ENCODE measurements around the gene CRACDL. TPM values are rescaled to one million over a fixed set of nuclear protein-coding genes. Genes with fewer than 3 reads are reported as not detected.

The CRACDL gene
- polyA plus RNA-seq, 1 of the 3 experiments (the other 2 are of a cell fraction) = not detected

DNA sequence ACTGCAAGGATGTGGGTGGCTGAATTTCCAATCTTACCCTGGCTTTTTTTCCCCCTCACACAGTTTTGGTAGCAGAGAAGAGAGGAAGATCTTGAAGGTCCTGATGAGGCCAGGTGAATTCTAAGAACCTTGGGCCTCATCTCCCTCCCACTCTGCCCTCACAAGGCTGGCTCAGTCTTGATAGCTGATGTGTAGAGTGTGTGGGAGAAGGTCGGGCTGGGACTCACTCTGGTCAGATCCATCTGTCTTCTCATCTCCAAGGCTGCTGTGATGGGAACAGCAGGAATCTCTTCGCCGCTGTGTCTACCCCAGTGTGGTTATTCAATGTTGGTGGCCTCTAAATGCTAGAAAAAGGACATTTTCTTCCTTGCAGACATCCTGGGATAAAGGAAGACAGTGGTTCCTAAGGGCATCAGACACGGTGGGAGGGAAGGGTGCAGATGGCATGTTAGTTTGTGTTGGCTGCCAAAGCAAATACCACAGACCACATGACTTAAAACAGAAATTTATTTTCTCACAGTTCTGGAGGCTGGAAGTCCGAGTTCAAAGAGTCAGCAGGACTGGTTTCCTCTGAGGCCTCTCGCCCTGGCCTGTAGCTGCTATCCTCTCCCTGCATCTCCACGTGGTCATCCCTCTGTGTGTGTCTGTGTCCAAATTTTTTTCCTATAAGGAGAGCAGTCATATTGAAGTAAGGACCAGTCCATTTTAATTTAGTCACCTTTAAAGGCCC lies 167.5 kb downstream of the CRACDL start:
- no peak overlapping the region for H3K4me3 ChIP-seq (ENCODE audit: low read depth in 2 of 2, low read length in 1 of 2)
- ChIA-PET CTCF (interaction anchor here (0.7 kb wide), 1 partner anchor 10 kb away, joined by 4 read pairs; no protein-coding TSS in a partner anchor), POLR2A (no interaction called here)
- no peaks in the 10 kb centered on the region for H3K27me3 ChIP-seq (ENCODE audit: insufficient read depth)
- WGBS (ENCODE audit: low lambda C conversion rate) = 49% methylated on average over 7 of the region's 7 CpGs
- H3K9ac ChIP-seq = no peak overlapping the region
- H4K20me1 ChIP-seq (ENCODE audit: insufficient read depth) = no peaks in the 10 kb centered on the region
- H3K4me1 ChIP-seq (ENCODE audit: control insufficient read depth in 1 of 2, insufficient read depth in 2 of 2, low read depth in 1 of 2, low read length in 1 of 2) = no peaks in the 10 kb centered on the region; a peak in 1 of 4 replicates
- no peaks in the 10 kb centered on the region for H3K79me2 ChIP-seq (ENCODE audit: insufficient read depth)
- no peak overlapping the region for H3K4me2 ChIP-seq
- H2AFZ ChIP-seq (ENCODE audit: low read depth) = no peak overlapping the region
- no peak for DNase-seq
- H3K27ac ChIP-seq (ENCODE audit: low read depth in 2 of 2, low read length in 1 of 2) = no peak overlapping the region
- H3K9me3 ChIP-seq = no peaks in the 10 kb centered on the region
- H3K9me2 ChIP-seq = no peaks in the 10 kb centered on the region
- H3K36me3 ChIP-seq (replicated peaks in 1 of 2; ENCODE audit: control insufficient read depth in 1 of 2, insufficient read depth in 2 of 2, low read length in 1 of 2) = no peaks in the 10 kb centered on the region
- TF ChIP-seq ZBTB33 (IDR thresholded peaks at IDR 0.05; ENCODE audit: borderline replicate concordance, low read depth) = no peak
- TF ChIP-seq TAF1 (IDR thresholded peaks at IDR 0.05; ENCODE audit: borderline replicate concordance, low read depth, low read length) = no peak
- no peak for TF ChIP-seq FOSL2 (IDR thresholded peaks at IDR 0.05; ENCODE audit: borderline replicate concordance, low read depth)
- no peak for TF ChIP-seq EZH2phosphoT487 (IDR thresholded peaks at IDR 0.05; ENCODE audit: borderline replicate concordance, low read depth)
- TF ChIP-seq GATA2 (CRISPR knock-in tag; IDR thresholded peaks at IDR 0.05) = no peak
- H3F3A ChIP-seq (replicated peaks; ENCODE audit: insufficient read depth) = no peaks in the 10 kb centered on the region

DNA sequence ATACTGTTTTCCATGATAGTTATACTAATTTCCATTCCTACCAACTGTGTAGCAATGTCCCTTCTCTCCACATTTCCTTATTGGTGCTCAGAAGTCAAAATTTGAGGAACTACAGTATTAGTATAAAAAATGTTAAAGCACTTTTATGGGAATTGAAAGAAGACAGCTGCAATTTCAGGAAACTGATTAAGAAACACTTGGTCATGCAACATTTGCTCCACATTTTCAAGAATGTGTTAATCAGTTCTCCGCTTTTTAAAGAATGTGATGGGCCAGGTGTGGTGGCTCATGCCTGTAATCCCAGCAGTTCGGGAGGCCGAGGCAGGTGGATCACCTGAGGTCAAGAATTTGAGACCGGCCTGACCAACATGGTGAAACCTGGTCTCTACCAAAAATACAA lies 171.5 kb downstream of the CRACDL start:
- Histone ChIP-seq H3K4me3 (ENCODE audit: low read depth in 2 of 2, low read length in 1 of 2) (no peak overlapping the region), H3K9me3 (no peaks in the 10 kb centered on the region), H4K20me1 (ENCODE audit: insufficient read depth) (no peaks in the 10 kb centered on the region), H3K4me2 (no peak overlapping the region), H2AFZ (ENCODE audit: low read depth) (no peak overlapping the region), H3K27ac (ENCODE audit: low read depth in 2 of 2, low read length in 1 of 2) (no peak overlapping the region), H3K79me2 (ENCODE audit: insufficient read depth) (no peaks in the 10 kb centered on the region), H3K27me3 (ENCODE audit: insufficient read depth) (no peaks in the 10 kb centered on the region; the same call in 1 of the 2 replicates), H3F3A (replicated peaks; ENCODE audit: insufficient read depth) (no peaks in the 10 kb centered on the region), H3K4me1 (ENCODE audit: control insufficient read depth in 1 of 2, insufficient read depth in 2 of 2, low read depth in 1 of 2, low read length in 1 of 2) (no peaks in the 10 kb centered on the region), H3K9ac (no peak overlapping the region), H3K9me2 (no peaks in the 10 kb centered on the region), H3K36me3 (replicated peaks in 1 of 2; ENCODE audit: control insufficient read depth in 1 of 2, insufficient read depth in 2 of 2, low read length in 1 of 2) (no peaks in the 10 kb centered on the region)
- ChIA-PET POLR2A (no interaction called here), CTCF (no interaction called here)
- DNase-seq = no peak
- WGBS (ENCODE audit: low lambda C conversion rate) = 76% methylated on average over 4 of the region's 4 CpGs
- TF ChIP-seq TCF12 (IDR thresholded peaks at IDR 0.05) = no peak
- no peak for TF ChIP-seq MEF2A (IDR thresholded peaks at IDR 0.05; ENCODE audit: borderline replicate concordance, low read depth)
- TF ChIP-seq RCOR1 (IDR thresholded peaks at IDR 0.05; ENCODE audit: low read length) = no peak
- no peak for TF ChIP-seq FOXM1 (IDR thresholded peaks at IDR 0.05; ENCODE audit: low read depth)
- no peak for TF ChIP-seq EP300 (IDR thresholded peaks at IDR 0.05; ENCODE audit: borderline replicate concordance in 1 of 2, low read depth in 1 of 2, low read length in 1 of 2)

All from SK-N-SH (cell line).